ENCODE measurements around the gene HNRNPC.

- TF ChIP-seq CTCF (IDR thresholded peaks at IDR 0.05) (no peak), POLR2A (IDR thresholded peaks at IDR 0.05) (no peak)
Observed at GRCh38 chr14:21255385-21256101, 13.7 kb downstream of the HNRNPC start.

Measured in breast epithelium (tissue), 3 donors.